Spleen (tissue), 7 donors: ENCODE data around the gene ALDH3A2.

ENCODE experiments used
- CTCF ChIP-seq, 11 experiments: fragments of 200-600 bp in 7 of 11; fragments of 450-650 bp in 4 of 11; sonication (generic) in 4 of 11; IDR thresholded peaks in 8 of 11; conservative IDR thresholded peaks in 3 of 11; 1 replicate in 7 of 11; 2 replicates in 4 of 11; pipeline versions ENCODE4 v1.4.0 to v1.8.0; 2016 to 2021; ENCODE audit warnings: antibody characterized with exemption in 11 of 11, inconsistent platforms in 4 of 11, mild to moderate bottlenecking in 1 of 11
- POLR2AphosphoS5 ChIP-seq, 3 donors: sonication (generic); formaldehyde crosslinking; IDR thresholded peaks; one replicate each; pipeline ENCODE4 v1.5.1; 2017; ENCODE audit warnings: antibody characterized with exemption in 3 of 3
- donor health status: DM: no; HTN: no; CAD: no; lungs with moderate emphysema.
- donor health status: DM: no; HTN: no; CAD: no.
- donor health status: DM: no; HTN: no; CAD: no.

GRCh38 chr17:19683117-19683516, 34.6 kb downstream of the ALDH3A2 start:
- TF ChIP-seq CTCF (IDR thresholded peaks at IDR 0.05 in 8 of 11, conservative IDR thresholded peaks at IDR 0.05 in 3 of 11) (no peak), POLR2AphosphoS5 (IDR thresholded peaks at IDR 0.05) (no peak)
